Loucy (cell line): ENCODE data around the gene SPACDR.

Experiments used
- H2AFZ ChIP-seq: fragments of 200-600 bp; sonication (generic); 2 replicates; pipeline ENCODE4 v1.6.0; 2016; ENCODE audit warnings: antibody characterized with exemption, mild to moderate bottlenecking, low read length, moderate library complexity
- H3F3A ChIP-seq: fragments of 200-600 bp; 2 replicates; pipeline ENCODE4 v1.6.0; 2016; ENCODE audit warnings: antibody characterized with exemption, low read depth, mild to moderate bottlenecking
- H3K27me3 ChIP-seq: fragments of 200-600 bp; sonication (generic); 2 replicates; pipeline ENCODE4 v1.6.1; 2014; ENCODE audit warnings: low read length, mild to moderate bottlenecking; ENCODE audit not compliant: insufficient read depth, poor library complexity, severe bottlenecking
- H3K36me3 ChIP-seq: fragments of 200-600 bp; sonication (generic); 2 replicates; pipeline ENCODE4 v1.6.1; 2016; ENCODE audit warnings: low read length; ENCODE audit not compliant: insufficient read depth
- H3K4me1 ChIP-seq: fragments of 200-600 bp; sonication (generic); 2 replicates; pipeline ENCODE4 v1.5.1; 2014; ENCODE audit warnings: low read length, mild to moderate bottlenecking; ENCODE audit not compliant: insufficient read depth, poor library complexity, severe bottlenecking
- H3K4me2 ChIP-seq: fragments of 200-600 bp; sonication (generic); 2 replicates; pipeline ENCODE4 v1.6.0; 2014; ENCODE audit warnings: antibody characterized with exemption, low read length, low read depth, mild to moderate bottlenecking; ENCODE audit not compliant: poor library complexity, severe bottlenecking
- H3K4me3 ChIP-seq: fragments of 200-600 bp; sonication (generic); 2 replicates; pipeline ENCODE4 v1.5.1; 2014; ENCODE audit warnings: low read length, mild to moderate bottlenecking, mixed read lengths; ENCODE audit not compliant: poor library complexity, severe bottlenecking
- H3K79me2 ChIP-seq: fragments of 200-600 bp; sonication (generic); 2 replicates; pipeline ENCODE4 v1.6.1; 2014; ENCODE audit warnings: low read length; ENCODE audit not compliant: insufficient read depth
- H3K9ac ChIP-seq: fragments of 200-600 bp; sonication (generic); 2 replicates; pipeline ENCODE4 v1.6.0; 2014; ENCODE audit warnings: mild to moderate bottlenecking, low read depth, low read length, moderate library complexity; ENCODE audit not compliant: poor library complexity, severe bottlenecking
- H3K9me2 ChIP-seq: fragments of 200-600 bp; sonication (generic); replicated peaks from 2 replicates; pipeline ENCODE4 v1.6.1; 2016; ENCODE audit warnings: low read depth, low read length, mixed read lengths
- H3K9me3 ChIP-seq: fragments of 200-600 bp; sonication (generic); 2 replicates; pipeline ENCODE4 v1.6.1; 2014; ENCODE audit warnings: mild to moderate bottlenecking, antibody characterized with exemption, low read length, low read depth; ENCODE audit not compliant: insufficient read depth
- H4K20me1 ChIP-seq: fragments of 200-600 bp; sonication (generic); 2 replicates; pipeline ENCODE4 v1.6.0; 2014; ENCODE audit warnings: antibody characterized with exemption, low read length, mild to moderate bottlenecking; ENCODE audit not compliant: insufficient read depth, poor library complexity, severe bottlenecking
- EZH2phosphoT487 ChIP-seq: fragments of 200-600 bp; IDR thresholded peaks from 2 replicates; pipeline ENCODE4 v1.6.1; 2018; ENCODE audit warnings: antibody characterized with exemption, mild to moderate bottlenecking, moderate library complexity, borderline replicate concordance
- TF ChIP-seq, protein P1 (sequence below): fragments of 200-600 bp; sonication (generic); conservative IDR thresholded peaks from 2 replicates; pipeline ENCODE4 v1.5.1; 2014; ENCODE audit warnings: mild to moderate bottlenecking, antibody characterized with exemption, low read length

SPACDR gene

GRCh38 chr7:100433276-100433591 lies 30.8 kb downstream of the SPACDR start:
- peak overlapping the region; percentile 83 for H3K4me2 ChIP-seq
- peaks cover 49% of the 10 kb centered on the region for H3K4me1 ChIP-seq
- 0 out of 2 replicates have a peak, but pooled peaks cover 6% of the 10 kb centered on the region for H3F3A ChIP-seq
- TF ChIP-seq, protein P1, sequence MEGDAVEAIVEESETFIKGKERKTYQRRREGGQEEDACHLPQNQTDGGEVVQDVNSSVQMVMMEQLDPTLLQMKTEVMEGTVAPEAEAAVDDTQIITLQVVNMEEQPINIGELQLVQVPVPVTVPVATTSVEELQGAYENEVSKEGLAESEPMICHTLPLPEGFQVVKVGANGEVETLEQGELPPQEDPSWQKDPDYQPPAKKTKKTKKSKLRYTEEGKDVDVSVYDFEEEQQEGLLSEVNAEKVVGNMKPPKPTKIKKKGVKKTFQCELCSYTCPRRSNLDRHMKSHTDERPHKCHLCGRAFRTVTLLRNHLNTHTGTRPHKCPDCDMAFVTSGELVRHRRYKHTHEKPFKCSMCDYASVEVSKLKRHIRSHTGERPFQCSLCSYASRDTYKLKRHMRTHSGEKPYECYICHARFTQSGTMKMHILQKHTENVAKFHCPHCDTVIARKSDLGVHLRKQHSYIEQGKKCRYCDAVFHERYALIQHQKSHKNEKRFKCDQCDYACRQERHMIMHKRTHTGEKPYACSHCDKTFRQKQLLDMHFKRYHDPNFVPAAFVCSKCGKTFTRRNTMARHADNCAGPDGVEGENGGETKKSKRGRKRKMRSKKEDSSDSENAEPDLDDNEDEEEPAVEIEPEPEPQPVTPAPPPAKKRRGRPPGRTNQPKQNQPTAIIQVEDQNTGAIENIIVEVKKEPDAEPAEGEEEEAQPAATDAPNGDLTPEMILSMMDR = no peak
- peaks cover 54% of the 10 kb centered on the region for H4K20me1 ChIP-seq
- H3K9me2 ChIP-seq = no peaks in the 10 kb centered on the region
- peaks cover 66% of the 10 kb centered on the region for H3K79me2 ChIP-seq
- H3K9ac ChIP-seq = peak overlapping the region; percentile 98
- H3K27me3 ChIP-seq = no peaks in the 10 kb centered on the region
- peak overlapping the region; percentile 85 for H3K4me3 ChIP-seq
- no peaks in the 10 kb centered on the region for H3K9me3 ChIP-seq
- no peak overlapping the region for H2AFZ ChIP-seq
- H3K36me3 ChIP-seq = peaks cover 33% of the 10 kb centered on the region; the same call in 1 of the 2 replicates

DNA sequence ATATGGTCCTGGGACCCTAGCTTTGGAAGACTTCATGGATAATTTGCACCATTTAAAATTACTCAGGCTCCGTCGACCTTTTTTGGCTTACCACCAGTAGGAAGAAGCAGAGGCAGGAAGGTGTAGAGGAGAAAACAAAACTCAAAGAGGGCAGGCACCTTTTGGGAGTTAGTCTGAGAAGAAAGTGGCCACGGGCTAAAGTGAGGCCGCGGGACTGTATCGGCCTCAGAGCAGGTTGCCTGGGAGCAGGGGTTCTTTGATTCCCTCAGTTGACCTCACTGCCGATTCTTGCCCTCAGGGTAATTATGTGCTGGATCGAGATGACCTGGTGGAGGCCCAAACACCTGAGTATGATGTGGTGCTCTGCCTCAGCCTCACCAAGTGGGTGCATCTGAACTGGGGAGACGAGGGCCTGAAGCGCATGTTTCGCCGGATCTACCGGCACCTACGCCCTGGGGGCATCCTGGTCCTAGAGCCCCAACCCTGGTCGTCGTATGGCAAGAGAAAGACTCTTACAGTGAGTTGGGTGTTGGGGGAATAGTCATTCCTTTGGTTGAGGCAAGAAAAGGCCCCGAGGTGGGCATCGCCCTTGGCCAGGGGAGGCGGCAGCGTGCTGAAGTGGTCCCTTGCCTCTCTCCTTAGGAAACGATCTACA lies 31.3 kb downstream of the SPACDR start:
- H3K4me3 ChIP-seq = peak overlapping the region; percentile 85

GRCh38 chr7:100432053-100432452 lies 32.0 kb downstream of the SPACDR start:
- TF ChIP-seq, protein P1 = no peak
- Histone ChIP-seq H3K27me3 (no peaks in the 10 kb centered on the region), H3K9ac (peak overlapping the region; percentile 98), H3K9me3 (no peaks in the 10 kb centered on the region), H3K36me3 (peaks cover 33% of the 10 kb centered on the region; the same call in 1 of the 2 replicates), H3K4me1 (peaks cover 54% of the 10 kb centered on the region), H2AFZ (no peak overlapping the region), H3K4me3 (peak overlapping the region; percentile 85), H3K9me2 (no peaks in the 10 kb centered on the region), H4K20me1 (peaks cover 54% of the 10 kb centered on the region), H3K4me2 (peak overlapping the region; percentile 83), H3F3A (0 out of 2 replicates have a peak, but pooled peaks cover 6% of the 10 kb centered on the region), H3K79me2 (peaks cover 66% of the 10 kb centered on the region)

More for the DNA sequence above, 31.3 kb downstream of the SPACDR start:
- H3F3A ChIP-seq = 0 out of 2 replicates have a peak, but pooled peaks cover 6% of the 10 kb centered on the region
- peak overlapping the region; percentile 98 for H3K9ac ChIP-seq
- H3K36me3 ChIP-seq = peaks cover 33% of the 10 kb centered on the region; the same call in 1 of the 2 replicates
- no peaks in the 10 kb centered on the region for H3K27me3 ChIP-seq
- TF ChIP-seq EZH2phosphoT487 = no peak
- TF ChIP-seq, protein P1 = no peak
- H2AFZ ChIP-seq = no peak overlapping the region
- peaks cover 54% of the 10 kb centered on the region for H4K20me1 ChIP-seq
- H3K79me2 ChIP-seq = peaks cover 66% of the 10 kb centered on the region
- H3K9me3 ChIP-seq = no peaks in the 10 kb centered on the region
- peaks cover 53% of the 10 kb centered on the region for H3K4me1 ChIP-seq
- H3K9me2 ChIP-seq = no peaks in the 10 kb centered on the region
- peak overlapping the region; percentile 83 for H3K4me2 ChIP-seq
